Endodermal cell (in vitro differentiated cells): ENCODE results near the gene SHH. TPM values are rescaled to one million over a fixed set of nuclear protein-coding genes. Genes with fewer than 3 reads are reported as not detected.
"Not testable (repeated sequence)": the region's sequence is repeated elsewhere in the genome, so short reads cannot be mapped to it uniquely, and the experiment has no call there.

ENCODE experiments used
- DNase-seq: peaks from one replicate; pipeline ENCODE4 v3.0.0-alpha.2; 2017
- H3K27ac ChIP-seq: 2 replicates; pipeline ENCODE4 v1.5.1; 2013; ENCODE audit warnings: mild to moderate bottlenecking, low read depth, low read length, moderate library complexity
- H3K27me3 ChIP-seq: 2 replicates; pipeline ENCODE4 v1.6.1; 2013; ENCODE audit warnings: mild to moderate bottlenecking, low read length, moderate library complexity; ENCODE audit not compliant: insufficient read depth, control insufficient read depth, poor library complexity, severe bottlenecking
- H3K36me3 ChIP-seq: 2 replicates; pipeline ENCODE4 v1.7.0; 2013; ENCODE audit warnings: mild to moderate bottlenecking, low read length, moderate library complexity; ENCODE audit not compliant: control insufficient read depth, insufficient read depth
- H3K4me1 ChIP-seq: one replicate; pipeline ENCODE4 v1.7.0; 2013; ENCODE audit warnings: low read length; ENCODE audit not compliant: control insufficient read depth, insufficient read depth
- H3K4me3 ChIP-seq: 2 replicates; pipeline ENCODE4 v1.5.1; 2013; ENCODE audit warnings: mild to moderate bottlenecking, low read length, moderate library complexity
- H3K9ac ChIP-seq: 2 replicates; pipeline ENCODE4 v1.6.1; 2013; ENCODE audit warnings: mild to moderate bottlenecking, low read length, moderate library complexity; ENCODE audit not compliant: poor library complexity, severe bottlenecking; ENCODE audit errors: extremely low read depth
- H3K9me3 ChIP-seq: 2 replicates; pipeline ENCODE4 v1.6.1; 2013; ENCODE audit warnings: mild to moderate bottlenecking, low read length, moderate library complexity; ENCODE audit not compliant: control insufficient read depth
- H3K27ac Mint-ChIP-seq: 2 replicates; pipeline ENCODE4 v1.8.0; 2020; ENCODE audit warnings: mixed read lengths
- H3K27me3 Mint-ChIP-seq: 2 replicates; pipeline ENCODE4 v1.8.0; 2021; ENCODE audit warnings: mild to moderate bottlenecking, mixed read lengths; ENCODE audit not compliant: insufficient read depth
- H3K36me3 Mint-ChIP-seq: 2 replicates; pipeline ENCODE4 v1.8.0; 2020; ENCODE audit warnings: low read depth, mixed read lengths
- H3K4me1 Mint-ChIP-seq: 2 replicates; pipeline ENCODE4 v1.8.0; 2020; ENCODE audit warnings: mixed read lengths
- H3K4me3 Mint-ChIP-seq: 2 replicates; pipeline ENCODE4 v1.8.0; 2020; ENCODE audit warnings: mild to moderate bottlenecking, moderate library complexity, mixed read lengths
- H3K9me3 Mint-ChIP-seq: 2 replicates; pipeline ENCODE4 v1.8.0; 2020; ENCODE audit warnings: mild to moderate bottlenecking, mixed read lengths
- CTCF ChIP-seq: fragments of 200-600 bp; sonication (generic); conservative IDR thresholded peaks from 2 replicates; pipeline ENCODE4 v1.5.0; 2021; ENCODE audit warnings: antibody characterized with exemption, mild to moderate bottlenecking
- WGBS, 2 experiments: methylation state at CpG; one replicate each; pipeline versions ENCODE4 v1.1.5 to v1.1.7; 2013; ENCODE audit warnings: missing lambda C conversion rate in 2 of 2, mixed read lengths in 1 of 2; ENCODE audit not compliant: insufficient coverage in 1 of 2, insufficient read length in 1 of 2; 5-methylcytosine and 5-hydroxymethylcytosine counted together
- total RNA-seq, 2 donors: library from RNA; stranded (reverse); fragmentation: NEBNext Ultra II Directional in 1 of 2; extraction: Animal tissue kit (Norgen Biotek cat#: 25700) in 1 of 2; gene quantifications; 2 replicates in 1 of 2; 3 replicates in 1 of 2; pipeline ENCODE4 v1.2.1, GENCODE V29; 2021

The SHH gene
- total RNA-seq, 2 donors from 2014 or later: 0.99 to 1.6 TPM

DNA sequence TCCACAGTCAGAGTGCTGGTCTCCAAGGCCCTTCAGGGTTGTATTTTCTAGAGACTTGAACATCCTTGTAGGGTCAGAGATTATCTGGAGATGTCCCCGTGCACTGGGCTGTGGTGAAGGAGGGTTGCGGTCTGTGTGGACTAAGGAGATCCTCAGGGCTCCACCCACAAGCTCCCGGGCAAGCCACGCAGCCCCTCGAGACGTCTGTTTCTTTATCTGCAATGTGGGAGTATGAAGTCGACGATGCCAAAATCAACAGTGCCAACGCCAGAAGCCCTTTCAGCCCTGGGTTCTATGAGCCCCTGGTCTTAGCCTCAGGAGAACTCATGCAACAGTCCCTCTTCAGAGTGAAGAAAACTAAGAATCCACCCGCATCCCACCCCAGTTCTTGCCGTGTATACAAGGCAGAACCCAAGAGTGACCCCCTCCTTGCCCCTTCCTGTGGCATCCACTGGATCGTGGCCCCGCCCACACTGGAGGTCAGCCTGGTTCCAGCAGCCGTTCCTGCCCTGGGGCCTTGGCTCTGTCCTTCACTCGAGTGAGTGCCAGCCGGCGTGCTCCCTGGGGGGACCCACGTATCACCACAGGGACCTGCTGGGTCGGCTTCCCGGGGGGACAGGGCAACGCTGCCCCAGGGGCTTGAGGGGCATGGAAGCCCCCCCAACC is 6.0 kb upstream of the SHH start:
- WGBS, 2 experiments: 90 to 93% methylated on average over 11 to 21 of the region's 21 CpGs
- TF ChIP-seq CTCF: no peak
- Histone ChIP-seq H3K4me3 (no peak overlapping the region), H3K27me3 (peaks cover 24% of the 10 kb centered on the region), H3K4me1 (no peaks in the 10 kb centered on the region), H3K27ac (no peak overlapping the region), H3K9me3 (no peaks in the 10 kb centered on the region), H3K36me3 (no peaks in the 10 kb centered on the region), H3K9ac (no peak overlapping the region)
- Mint-ChIP-seq H3K27ac (no peak overlapping the region), H3K9me3 (no peaks in the 10 kb centered on the region), H3K27me3 (peaks cover 30% of the 10 kb centered on the region), H3K4me3 (no peak overlapping the region), H3K36me3 (no peaks in the 10 kb centered on the region), H3K4me1 (no peaks in the 10 kb centered on the region)
- DNase-seq: no peak

- peaks cover 38% of the 10 kb centered on the region for H3K27me3 Mint-ChIP-seq
- not testable (repeated sequence) for H3K27ac ChIP-seq, H3K4me1 Mint-ChIP-seq, H3K9ac ChIP-seq, H3K9me3 ChIP-seq, H3K27ac Mint-ChIP-seq, H3K4me1 ChIP-seq, H3K9me3 Mint-ChIP-seq, DNase-seq, H3K36me3 ChIP-seq, H3K36me3 Mint-ChIP-seq, H3K4me3 Mint-ChIP-seq, H3K4me3 ChIP-seq
- peaks cover 32% of the 10 kb centered on the region for H3K27me3 ChIP-seq
- 92 to 94% methylated on average over 2 to 4 of the region's 4 CpGs for WGBS, 2 experiments
These were observed 5.3 kb upstream of the SHH start for GRCh38 chr7:155817515-155817914.

DNA sequence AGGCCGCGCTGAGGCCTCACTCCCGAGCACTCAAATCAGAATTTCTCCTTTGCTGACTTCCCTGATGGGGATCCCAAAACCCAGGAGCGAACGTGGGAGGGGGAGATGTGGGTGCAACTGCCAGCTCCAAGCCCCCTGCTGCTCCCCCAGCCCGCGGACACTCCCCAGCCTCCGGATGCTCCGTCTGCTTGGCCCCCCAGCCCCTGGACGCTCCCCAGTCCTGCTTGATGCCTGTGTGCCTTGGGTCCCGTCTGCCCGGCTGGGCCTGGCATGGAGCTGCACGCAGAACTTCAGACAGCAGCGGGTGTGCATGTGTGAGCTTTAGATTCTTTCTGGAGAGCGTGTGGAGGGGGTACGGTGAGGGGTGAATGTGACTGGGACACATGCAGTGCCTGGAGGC is 4.7 kb upstream of the SHH start:
- no peak for TF ChIP-seq CTCF
- no peak for DNase-seq
- Mint-ChIP-seq H3K4me1 (peaks cover 6% of the 10 kb centered on the region), H3K9me3 (no peaks in the 10 kb centered on the region), H3K4me3 (no peak overlapping the region), H3K27me3 (peaks cover 43% of the 10 kb centered on the region), H3K27ac (no peak overlapping the region), H3K36me3 (no peaks in the 10 kb centered on the region)
- H3K27ac ChIP-seq: no peak overlapping the region
- H3K4me3 ChIP-seq: no peak overlapping the region
- no peaks in the 10 kb centered on the region for H3K9me3 ChIP-seq
- H3K27me3 ChIP-seq: peaks cover 37% of the 10 kb centered on the region
- no peak overlapping the region for H3K9ac ChIP-seq
- H3K36me3 ChIP-seq: no peaks in the 10 kb centered on the region
- 95 to 100% methylated on average over 9 to 16 of the region's 16 CpGs for WGBS, 2 experiments
- H3K4me1 ChIP-seq: no peaks in the 10 kb centered on the region

DNA sequence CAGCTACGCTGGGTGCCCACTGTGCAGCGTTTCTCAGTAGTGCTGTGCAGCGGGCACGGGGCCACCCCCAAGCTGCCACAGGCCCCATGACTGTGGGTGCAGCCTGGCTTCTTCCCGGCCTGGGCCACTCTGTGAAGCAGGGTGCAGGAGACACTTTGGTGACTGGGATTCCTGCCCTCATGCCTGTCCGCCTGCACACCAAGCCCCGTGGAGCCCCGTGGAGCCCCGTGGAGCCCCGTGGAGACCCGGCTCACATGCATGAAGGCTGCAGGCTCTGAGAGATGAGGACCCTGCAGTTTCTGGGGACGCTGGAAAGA is 3.9 kb upstream of the SHH start:
- Histone ChIP-seq H3K36me3 (no peaks in the 10 kb centered on the region), H3K27ac (no peak overlapping the region), H3K27me3 (peaks cover 45% of the 10 kb centered on the region), H3K9me3 (no peaks in the 10 kb centered on the region), H3K4me3 (no peak overlapping the region), H3K4me1 (no peaks in the 10 kb centered on the region), H3K9ac (no peak overlapping the region)
- peaks cover 15% of the 10 kb centered on the region for H3K4me1 Mint-ChIP-seq
- H3K4me3 Mint-ChIP-seq: no peak overlapping the region
- no peak overlapping the region for H3K27ac Mint-ChIP-seq
- H3K36me3 Mint-ChIP-seq: no peaks in the 10 kb centered on the region
- 90 to 92% methylated on average over 9 to 12 of the region's 12 CpGs for WGBS, 2 experiments
- peaks cover 51% of the 10 kb centered on the region for H3K27me3 Mint-ChIP-seq
- no peaks in the 10 kb centered on the region for H3K9me3 Mint-ChIP-seq
- TF ChIP-seq CTCF: no peak
- DNase-seq: no peak
